Measurements from ENCODE around the gene ERC1.

ERC1 gene

DNA sequence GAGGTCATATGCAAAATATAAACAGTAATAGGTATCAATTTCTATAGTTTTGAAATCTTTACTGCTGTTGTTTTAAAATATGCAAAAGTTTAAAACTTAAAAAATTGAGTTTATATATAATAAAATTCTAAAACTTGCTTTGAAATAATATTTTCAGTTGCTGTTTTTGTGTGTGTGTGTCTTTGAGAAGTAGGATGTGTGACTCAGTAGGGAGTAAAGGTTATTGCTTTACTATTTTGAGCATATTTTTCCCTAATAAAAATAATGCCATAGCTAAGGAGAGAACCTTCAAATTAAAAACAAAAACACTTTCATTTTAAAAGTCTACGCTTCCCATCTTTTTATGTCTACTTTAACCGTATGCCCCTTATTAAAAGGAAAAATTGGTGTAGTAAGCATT lies 365.3 kb downstream of the ERC1 start:
- DNase-seq = no peak
- no peak for ATAC-seq

DNA sequence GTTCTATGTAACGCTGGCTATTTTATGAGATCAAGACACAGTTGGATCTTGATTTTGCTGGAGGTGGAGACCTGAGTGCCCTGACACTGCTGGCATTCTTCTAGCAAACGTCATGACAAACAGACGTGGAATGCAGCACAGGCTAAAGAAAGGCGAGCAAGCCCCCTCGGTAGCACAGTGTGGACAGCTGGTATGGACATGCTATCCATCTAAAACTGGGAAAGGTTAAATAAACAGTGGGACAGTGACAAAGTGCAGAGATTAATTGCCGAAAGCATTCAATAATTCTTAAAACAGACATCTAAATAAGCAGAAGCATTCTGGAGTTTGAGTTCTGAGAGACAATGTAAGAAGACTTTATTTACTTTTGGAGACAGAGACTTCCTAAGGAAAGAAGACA lies 366.1 kb downstream of the ERC1 start:
- ATAC-seq = no peak
- no peak for DNase-seq

DNA sequence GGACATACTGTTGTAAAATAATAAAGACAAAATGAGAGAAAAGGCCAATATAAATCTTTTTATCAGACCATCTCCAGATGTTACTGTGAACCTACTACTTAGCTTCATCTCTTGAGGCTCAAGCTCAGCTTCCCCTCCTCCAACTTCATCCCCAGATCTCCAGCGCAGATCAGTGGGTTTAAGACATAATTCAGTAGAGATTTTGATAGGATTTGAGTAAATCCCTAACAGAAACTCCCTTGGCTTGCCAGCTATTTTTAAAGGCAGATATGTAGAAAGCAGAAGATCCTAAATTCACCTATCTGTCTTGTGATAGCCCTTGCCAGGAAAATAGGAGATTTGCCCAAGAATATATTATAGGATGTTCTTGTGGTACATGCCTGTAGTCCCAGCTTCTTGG lies 366.7 kb downstream of the ERC1 start:
- no peak for ATAC-seq
- no peak for DNase-seq

DNA sequence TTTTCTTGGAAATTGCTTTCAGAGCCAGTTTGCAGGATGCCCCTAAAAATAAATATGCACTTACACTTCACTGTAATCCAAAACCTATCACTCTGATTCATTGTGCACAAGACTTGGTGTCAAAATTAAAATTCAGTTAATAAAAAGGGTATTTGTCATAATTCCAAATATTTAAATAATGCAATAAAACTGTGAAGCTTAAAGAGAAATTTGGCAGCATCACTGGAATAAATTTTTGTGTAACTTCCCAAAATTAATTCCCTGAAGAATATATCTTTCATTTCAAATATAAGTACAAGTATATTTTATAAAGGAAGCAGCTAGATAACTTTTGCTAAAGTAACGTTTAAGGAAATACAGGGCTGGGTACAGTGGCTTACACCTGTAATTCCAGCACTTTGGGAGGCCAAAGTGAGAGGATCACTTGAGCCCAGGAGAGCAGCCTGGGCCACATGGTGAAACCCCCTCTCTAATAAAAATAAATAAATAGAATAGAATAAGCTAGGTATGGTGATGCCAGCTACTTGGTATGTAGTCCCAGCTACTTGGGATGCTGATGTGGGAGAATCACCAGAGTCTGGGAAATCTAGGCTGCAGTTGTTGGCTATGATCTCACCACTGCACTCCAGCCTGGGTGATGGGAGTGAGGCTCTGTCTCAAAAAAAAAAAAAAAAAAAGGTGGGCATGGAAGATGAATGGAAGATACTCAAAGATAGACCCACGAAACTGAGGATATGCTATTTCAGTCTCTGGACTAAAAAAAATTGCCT lies 369.6 kb downstream of the ERC1 start:
- DNase-seq (no peak), ATAC-seq (no peak)

DNA sequence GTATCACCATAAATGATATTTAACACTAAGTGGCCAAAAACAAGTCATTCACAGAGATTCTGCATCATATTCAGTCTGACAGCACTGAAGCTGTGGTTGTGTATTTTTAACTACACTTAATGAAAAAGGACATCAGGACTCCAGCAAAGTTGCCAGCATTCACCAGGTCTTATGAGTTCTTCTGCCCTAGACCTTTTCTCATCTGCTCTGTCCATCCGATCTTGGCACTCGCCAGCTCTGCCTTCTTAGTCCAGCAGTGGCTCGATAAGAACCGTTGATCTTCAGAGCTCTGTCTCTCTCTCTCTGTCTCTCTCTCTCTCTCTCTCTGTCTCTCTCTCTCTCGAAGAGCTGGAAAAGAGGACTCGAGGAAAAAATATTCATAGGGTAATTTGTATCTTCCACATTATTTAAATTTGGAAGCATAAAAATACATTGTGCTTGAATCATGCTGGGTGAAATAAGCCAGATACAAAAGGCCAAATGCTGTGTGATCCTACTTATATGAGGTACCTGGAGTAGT lies 371.2 kb downstream of the ERC1 start:
- DNase-seq (no peak), ATAC-seq (no peak)

DNA sequence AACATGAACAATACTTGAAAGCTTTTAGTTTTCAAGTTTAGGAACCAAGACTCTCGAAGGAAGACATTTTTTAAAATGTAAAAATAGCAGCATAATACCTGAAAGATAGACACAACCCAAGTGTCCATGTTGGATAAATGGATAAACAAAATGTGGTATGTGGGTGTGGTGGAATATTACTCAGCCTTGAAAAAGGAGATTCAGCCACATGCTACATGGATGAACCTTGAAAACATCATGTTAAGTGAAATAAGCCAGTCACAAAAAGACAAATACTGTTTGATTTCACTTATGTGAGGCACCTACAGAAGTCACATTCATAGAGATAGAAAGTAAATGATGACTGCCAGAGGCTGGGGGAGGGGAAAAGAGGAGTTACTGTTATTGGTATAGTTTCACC lies 374.7 kb downstream of the ERC1 start:
- DNase-seq = no peak
- no peak for ATAC-seq

DNA sequence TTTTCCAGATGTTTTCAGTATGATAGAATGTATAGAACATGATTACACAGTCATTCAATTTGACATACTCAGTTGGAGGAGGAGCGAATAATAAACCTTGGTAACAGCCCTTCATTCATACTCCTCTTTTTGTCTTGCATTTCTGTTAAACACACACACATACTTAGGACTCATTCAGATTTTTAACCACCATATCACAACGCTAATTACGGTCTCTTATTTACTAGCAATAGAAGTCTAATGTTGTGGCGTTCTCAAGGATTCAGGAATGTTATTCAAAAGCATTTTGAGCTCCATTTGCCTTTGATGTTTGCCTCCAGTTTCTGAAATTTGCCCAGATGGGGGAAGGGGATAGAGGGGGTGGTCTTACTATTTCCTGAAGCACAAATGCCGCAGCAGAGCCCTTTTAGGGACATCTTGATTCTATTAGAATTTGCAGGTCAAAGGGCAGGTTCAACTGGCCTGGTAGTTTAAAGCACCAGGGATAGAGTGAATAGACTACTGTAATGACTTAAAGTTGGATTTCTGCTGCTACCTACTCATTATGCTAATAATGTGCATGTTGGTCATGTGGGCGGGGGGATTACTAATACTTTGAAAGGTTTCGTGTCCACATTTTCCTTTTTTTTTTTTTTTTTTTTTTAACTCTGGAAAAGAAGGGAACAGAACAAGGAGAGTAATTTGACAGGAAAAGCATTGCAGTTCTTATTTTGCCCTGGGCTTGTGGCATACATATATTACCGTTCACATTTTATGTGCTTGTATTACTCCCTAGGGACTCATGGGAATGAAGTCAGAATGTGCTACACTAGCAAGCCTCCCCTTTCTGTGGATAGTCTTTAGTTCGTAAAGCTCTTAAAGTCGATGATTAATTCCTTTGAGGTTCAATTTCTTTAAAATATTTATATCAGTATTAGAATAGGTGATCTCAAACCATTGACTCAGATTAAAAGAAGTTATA lies 376.6 kb downstream of the ERC1 start:
- no peak for DNase-seq
- ATAC-seq = no peak

DNA sequence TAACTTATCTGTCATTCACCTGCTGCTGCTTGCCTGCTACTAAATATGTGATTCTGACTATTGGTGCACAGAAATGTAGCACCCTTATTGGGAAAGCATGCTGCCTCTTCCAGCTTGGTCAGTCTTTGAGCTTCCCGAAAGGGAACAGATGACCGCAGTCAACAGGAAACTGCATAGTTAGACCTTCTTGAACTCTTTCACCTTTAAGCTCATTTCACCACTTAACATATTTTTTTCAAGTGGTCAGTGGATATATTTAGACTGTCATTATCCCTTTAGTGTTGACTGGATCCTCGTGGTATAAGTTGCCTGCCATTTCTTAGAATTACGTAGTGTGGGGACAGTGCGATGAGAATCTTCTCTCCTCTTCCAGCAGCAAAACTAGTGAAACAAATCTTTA lies 378.4 kb downstream of the ERC1 start:
- no peak for ATAC-seq
- DNase-seq = no peak

DNA sequence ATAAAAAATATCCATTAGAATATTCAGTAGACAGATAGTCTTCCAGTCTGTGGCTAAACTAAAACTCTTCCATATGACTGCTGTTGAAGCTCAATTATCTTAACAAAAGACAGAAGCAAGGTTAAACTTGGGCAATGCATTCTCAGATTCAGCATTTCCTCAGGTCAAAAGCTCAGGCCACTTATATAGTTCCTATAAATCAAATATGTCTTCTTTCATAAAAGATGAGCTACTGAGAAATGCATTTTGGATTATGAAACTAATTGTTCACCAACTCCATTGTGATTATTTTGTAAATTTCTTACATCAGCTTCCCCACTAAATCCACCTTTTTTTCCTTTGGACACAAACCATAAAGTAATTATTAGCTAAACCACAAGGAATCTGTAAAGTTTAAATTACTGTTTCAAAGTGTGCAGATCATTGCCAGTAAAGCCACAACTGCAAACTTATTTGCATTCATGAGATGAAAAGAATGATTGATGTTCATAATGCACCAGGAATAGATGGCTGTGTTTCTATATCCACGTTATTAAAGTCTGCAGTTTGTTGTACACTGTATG lies 379.0 kb downstream of the ERC1 start:
- ATAC-seq = no peak
- no peak for DNase-seq

DNA sequence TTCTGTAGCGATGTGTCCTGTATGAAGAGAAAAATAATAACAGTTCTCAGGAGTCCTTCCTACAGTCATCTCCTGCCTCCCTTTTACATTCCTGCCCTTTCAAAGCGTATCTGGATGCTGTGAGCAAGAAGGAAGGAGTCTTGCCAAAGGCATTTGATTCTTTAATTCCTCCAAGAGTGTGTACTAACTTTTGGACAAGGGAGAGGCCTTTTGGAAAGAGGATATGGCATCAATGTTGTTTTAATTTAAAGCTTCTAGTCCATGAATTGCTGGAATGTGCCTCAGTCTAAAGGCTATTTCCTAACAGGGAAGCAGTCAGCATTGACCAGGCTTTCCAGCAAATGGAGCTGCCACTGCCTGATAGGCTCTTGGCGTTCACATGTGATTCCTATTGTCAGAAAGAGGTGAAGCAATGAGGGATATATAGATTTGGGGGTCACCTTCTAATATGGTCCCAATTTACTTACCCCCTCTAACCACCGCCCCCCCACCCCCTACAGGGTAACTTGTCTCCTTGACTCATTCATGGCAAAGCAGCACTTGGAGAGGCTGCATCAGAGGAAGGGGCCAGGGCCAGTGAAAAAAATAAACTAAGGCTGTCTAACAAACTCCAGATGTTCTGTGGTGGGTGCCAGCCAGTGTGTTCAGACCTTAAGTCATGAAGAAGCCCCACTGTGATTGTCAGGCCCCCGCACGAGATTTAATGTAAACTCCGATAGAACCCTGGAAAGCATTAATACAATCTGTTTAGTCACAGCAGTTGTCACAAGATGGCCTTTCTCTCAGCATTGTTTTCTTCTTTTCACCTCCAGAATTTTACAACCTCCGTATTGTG lies 383.1 kb downstream of the ERC1 start:
- ATAC-seq (no peak), DNase-seq (no peak)

DNA sequence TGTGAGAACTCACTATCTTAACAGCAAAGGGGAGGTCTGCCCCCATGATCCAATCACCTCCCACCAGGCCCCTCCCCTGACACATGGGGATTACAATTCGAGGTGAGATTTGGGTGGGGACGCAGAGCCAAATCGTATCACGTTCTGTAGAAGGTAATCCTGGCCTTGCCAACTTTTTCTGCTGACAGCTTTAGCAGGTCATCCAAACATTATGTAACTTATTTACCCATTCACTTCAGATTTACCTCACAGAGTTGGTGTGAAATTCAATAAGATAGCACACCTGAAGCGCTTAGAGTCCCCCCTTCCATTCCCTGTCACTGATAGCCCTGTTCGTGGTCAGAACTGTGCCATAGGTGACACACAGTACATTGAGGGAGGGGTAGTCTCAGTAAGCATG lies 384.3 kb downstream of the ERC1 start:
- ATAC-seq (no peak), DNase-seq (no peak)

DNA sequence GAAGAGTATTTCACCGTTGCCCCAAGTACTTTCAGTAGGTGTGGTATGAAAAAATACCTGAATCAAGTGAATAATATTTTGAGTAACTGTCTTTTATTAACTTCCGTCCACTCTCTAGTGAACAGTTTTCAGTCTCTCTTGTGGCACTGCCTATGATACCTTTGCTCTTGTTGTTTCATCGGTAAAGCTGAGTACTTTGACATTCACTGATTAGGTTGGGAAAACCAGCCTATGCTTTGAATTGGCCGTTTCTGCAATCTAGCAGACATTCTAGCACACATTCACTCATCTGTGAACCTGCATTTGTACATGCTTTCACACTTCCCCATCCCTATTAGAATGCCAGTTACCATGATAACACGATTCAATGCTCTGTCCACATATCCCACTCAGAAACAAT lies 386.1 kb downstream of the ERC1 start:
- no peak for DNase-seq
- no peak for ATAC-seq

DNA sequence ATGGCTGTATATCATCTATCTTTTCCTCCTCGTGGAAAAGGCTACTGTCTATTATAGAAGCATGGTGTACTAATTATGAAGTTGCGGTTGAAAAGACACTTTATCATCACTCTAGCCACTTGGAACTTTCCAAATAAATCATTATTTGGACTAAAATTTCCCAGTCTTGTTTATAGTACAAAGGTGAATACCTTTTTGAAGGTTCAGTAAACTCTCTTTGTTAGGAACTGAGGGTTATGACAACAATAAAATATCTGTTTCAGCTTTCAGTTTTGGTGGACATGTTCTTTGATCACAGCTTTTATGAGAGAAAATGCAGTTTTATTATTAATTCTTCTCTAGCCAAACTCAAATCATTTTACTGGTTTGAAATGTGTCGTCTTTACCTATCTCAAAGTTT lies 386.7 kb downstream of the ERC1 start:
- DNase-seq = no peak
- ATAC-seq = no peak

DNA sequence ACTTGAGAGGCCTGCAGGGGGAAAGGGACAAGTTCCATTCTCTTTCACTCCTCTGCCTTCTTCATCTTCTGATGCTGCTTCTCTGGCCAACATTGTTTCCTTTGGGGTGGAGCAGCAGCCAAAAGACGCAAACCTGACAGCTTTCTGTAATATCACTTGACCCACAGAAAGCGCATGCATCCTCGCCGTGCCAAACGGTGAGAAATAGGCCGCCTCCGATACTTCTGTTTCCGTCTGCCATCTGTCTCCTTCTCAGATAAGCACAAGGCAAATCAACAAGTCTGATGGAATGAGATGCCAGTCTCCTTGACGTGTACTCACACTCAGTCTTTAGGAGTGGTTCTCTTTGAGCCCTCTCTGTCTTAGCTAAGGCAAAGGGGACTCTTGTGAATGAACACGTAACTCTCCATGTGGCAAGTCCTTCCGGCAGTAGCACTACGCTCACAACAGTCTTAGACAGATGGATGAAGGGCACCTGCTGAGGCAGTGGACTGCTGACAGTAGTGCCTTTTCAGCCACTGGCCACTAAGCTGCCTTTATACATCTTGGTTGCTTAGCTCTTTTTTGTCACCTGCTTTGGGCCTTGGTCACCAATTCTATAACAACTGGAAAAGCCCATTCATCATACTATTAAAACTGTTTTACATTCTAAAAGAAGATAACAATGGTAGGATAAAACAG lies 389.3 kb downstream of the ERC1 start:
- DNase-seq (no peak), ATAC-seq (no peak)

DNA sequence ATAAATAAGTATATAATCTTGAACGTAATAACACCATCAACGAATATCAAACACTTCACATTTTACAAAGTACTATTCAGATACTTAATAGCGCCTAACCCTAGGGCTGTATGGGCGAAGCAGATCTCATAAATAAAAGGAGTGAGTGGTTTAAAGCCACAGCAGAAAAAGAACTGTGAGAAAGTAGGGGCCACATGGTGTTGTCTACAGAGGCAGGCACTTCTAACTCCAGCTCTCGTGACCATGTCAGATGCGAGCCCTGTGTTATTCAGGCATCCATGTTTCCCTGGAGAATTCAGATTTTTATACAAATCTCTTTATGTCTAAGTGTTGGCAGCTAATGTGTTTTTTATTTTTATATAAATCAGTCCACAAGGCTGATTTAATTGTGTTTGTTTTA lies 391.1 kb downstream of the ERC1 start:
- no peak for DNase-seq
- no peak for ATAC-seq

DNA sequence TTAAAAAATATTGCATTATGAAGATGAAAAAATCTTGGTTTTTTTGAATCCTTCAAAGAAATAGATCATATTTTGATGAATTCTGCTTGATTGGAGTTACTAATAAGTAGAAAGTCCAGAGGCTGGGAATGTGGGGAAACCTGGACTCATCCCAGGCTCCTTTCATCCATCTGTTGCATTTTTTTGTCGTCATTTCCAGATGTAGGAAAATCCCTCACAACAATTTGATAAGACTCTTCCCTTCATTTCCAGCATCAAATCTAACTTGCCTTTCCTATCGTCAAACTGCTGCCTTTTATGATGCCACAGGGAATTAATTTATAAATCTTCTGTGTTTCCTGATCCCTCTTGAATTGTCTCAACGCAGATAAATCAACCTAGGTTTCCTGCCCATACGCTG lies 391.8 kb downstream of the ERC1 start:
- DNase-seq = no peak
- ATAC-seq = no peak

DNA sequence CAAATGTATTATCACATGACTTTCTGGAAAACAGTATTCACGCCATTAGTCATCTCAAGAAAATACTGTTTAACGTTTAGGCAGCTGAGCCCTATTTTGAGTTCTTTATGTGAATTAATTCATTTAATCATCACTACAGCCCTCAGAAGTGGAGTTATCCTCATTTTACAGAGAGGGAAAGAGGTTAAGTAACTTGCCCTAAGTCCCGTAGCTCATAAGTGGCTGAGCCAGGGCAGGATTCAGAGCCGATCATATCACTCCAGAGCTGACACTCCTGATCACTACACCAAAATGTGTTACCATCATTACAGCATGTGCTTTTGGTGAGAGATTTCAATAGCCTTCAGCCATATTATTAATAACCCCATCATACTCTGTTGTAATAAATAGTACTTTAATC lies 392.7 kb downstream of the ERC1 start:
- ATAC-seq (no peak), DNase-seq (no peak)

DNA sequence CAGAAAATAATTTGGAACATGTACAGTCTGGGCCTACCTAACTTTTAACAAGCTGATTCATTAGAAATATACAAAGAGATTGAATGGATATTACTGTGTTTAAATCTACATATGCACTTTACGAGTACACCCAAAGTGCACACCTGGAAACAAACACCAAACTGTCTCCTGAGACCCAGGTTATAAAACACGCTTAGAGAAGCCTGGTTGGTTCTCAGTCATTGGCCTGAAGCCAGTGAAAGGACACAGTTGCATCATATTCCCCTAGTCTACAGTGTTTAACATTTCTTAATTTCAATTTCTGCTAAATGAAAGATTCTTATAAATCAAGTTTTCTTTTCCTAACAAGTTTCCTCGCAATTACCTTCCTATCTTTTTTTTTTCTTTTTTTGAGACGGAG lies 393.9 kb downstream of the ERC1 start:
- ATAC-seq (no peak), DNase-seq (no peak)

DNA sequence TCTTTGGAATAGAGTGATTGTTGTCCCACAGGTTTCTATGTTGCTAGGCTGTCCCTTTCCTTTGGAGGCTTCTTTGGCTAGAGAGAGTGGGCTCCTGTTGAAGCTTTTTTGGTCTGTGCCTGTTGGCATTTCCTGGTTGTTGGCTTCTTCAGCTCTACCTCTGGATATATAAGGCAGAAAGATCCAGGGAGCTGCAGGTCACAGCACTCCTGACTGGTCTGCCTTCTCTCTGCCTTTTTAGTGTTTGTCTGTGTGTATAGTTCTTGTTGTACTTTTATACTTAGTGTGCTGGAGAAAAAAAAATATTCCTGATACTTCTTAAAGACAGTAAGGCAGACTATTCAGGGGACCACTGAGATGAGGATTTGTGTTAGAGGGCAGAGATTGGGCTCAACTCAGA lies 400.7 kb downstream of the ERC1 start:
- ATAC-seq (no peak), DNase-seq (no peak)

DNA sequence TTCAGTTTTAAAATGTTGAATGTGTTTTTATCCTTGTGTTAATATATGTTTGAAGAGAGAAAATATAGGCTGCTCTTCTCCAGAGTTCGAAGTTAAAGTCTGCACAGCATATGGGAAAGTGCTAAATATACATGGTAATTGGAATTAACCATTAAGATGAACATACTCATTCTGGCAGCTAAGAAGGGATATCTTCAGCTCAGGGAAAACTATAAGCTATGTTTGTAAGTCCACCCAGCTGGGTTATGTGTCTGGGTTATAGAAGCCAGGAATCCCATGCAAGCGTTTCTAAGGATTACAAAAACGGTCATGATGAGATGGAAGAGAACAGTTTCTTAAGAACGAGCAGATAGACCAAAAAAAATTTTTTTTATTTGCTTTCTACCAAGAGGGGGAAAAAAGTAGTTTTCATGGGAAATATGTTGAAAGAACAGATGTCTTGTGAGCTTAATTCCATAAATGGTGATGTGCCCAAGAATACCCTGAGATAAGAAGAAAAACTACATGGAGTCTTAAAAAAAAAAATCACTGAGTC lies 404.5 kb downstream of the ERC1 start:
- DNase-seq (no peak), ATAC-seq (no peak)

DNA sequence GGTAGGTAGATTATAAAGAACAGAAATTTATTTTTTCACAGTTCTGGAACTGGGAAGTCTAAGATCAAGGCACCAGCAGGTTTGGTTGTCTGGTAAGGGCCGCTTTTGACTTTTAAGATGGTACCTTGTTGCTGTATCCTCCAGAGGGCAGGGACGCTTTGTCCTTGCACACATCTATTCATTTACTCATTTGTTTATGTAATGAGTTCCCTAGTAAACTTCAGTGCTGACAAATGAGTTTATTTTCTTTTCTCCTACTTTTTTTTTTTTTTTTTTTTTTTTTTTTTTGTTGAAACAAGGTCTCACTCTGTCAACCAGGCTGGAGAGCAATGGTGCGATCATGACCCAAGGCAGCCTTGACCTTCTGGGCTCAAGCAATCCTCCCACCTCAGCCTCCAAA lies 407.6 kb downstream of the ERC1 start:
- DNase-seq = no peak
- ATAC-seq = no peak
